Ishikawa (cell line): ENCODE results near the gene MED31.

Experiments
- CEBPB ChIP-seq: IDR thresholded peaks from 2 replicates; pipeline ENCODE4 v1.6.1; 2012
- CREB1 ChIP-seq: IDR thresholded peaks from 2 replicates; pipeline ENCODE4 v1.6.1; 2012; ENCODE audit warnings: low read depth
- EGR1 ChIP-seq: IDR thresholded peaks from 2 replicates; pipeline ENCODE4 v1.6.1; 2012
- EP300 ChIP-seq: IDR thresholded peaks from 2 replicates; pipeline ENCODE4 v1.6.1; 2012; ENCODE audit warnings: borderline replicate concordance
- FOXM1 ChIP-seq: IDR thresholded peaks from 2 replicates; pipeline ENCODE4 v1.6.1; 2012; ENCODE audit warnings: low read depth, borderline replicate concordance
- NFIC ChIP-seq: IDR thresholded peaks from 2 replicates; pipeline ENCODE4 v1.6.1; 2012
- RAD21 ChIP-seq: IDR thresholded peaks from 2 replicates; pipeline ENCODE4 v1.6.1; 2012; ENCODE audit warnings: low read depth
- TAF1 ChIP-seq: IDR thresholded peaks from 2 replicates; pipeline ENCODE4 v1.6.1; 2012; ENCODE audit warnings: low read depth, mild to moderate bottlenecking
- TCF12 ChIP-seq: IDR thresholded peaks from 2 replicates; pipeline ENCODE4 v1.6.1; 2012; ENCODE audit warnings: low read depth
- TEAD4 ChIP-seq: IDR thresholded peaks from 2 replicates; pipeline ENCODE4 v1.6.1; 2012
- YY1 ChIP-seq: IDR thresholded peaks from 2 replicates; pipeline ENCODE4 v1.6.1; 2012; ENCODE audit warnings: low read depth
- ZBTB7A ChIP-seq: IDR thresholded peaks from 2 replicates; pipeline ENCODE4 v1.6.1; 2012; ENCODE audit warnings: low read depth
- TF ChIP-seq, protein P1 (sequence below): IDR thresholded peaks from 2 replicates; pipeline ENCODE4 v1.6.1; 2012; ENCODE audit warnings: low read depth, mild to moderate bottlenecking
- TF ChIP-seq, protein P2 (sequence below): IDR thresholded peaks from 2 replicates; pipeline ENCODE4 v1.6.1; 2012
- TF ChIP-seq, protein P3 (sequence below): IDR thresholded peaks from 2 replicates; pipeline ENCODE4 v1.6.1; 2012

MED31 gene

DNA sequence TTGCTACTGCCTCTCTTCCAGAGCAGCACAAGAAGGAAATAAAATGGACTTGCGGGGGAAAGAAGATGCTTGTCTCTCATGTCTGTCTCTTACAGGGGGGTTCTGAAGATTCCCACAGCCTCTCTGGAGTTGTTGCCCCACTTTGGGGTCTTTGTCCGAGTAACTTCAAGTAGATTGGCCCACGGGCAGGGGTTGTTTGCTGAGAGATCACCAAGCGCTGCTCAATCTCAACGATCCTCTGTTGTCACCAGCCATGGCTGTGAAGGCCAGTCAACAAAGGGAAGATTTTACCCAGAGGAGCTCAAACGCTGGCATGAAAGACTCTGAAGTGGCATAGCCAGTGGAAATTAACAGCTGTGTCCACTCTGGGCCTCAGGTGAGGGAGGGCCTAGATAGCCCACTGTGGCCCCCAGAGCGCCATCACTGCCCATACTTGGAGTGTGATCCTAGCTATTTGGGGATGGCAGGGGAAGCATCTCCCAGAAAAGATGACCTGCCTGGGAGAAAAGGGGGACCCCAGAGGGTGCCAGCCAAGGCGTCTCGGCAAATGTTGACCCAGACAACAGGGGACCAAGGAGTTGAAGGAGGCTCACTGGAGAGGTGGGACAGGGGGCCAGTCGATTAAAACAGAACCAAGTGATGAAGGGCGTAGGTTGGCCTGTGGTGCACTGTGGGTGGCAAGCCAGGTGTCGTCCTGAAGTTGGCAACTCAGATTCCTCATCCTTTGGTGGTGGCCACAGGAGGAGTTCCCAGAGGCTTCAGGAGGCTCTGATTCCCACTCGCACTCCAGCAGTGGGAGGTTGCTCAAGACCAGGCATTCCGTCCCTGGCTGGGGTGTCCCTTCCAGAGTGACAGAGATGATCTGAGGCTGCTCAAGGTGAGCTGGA lies 33.7 kb upstream of the MED31 start:
- no peak for TF ChIP-seq TAF1
- TF ChIP-seq, protein P1, sequence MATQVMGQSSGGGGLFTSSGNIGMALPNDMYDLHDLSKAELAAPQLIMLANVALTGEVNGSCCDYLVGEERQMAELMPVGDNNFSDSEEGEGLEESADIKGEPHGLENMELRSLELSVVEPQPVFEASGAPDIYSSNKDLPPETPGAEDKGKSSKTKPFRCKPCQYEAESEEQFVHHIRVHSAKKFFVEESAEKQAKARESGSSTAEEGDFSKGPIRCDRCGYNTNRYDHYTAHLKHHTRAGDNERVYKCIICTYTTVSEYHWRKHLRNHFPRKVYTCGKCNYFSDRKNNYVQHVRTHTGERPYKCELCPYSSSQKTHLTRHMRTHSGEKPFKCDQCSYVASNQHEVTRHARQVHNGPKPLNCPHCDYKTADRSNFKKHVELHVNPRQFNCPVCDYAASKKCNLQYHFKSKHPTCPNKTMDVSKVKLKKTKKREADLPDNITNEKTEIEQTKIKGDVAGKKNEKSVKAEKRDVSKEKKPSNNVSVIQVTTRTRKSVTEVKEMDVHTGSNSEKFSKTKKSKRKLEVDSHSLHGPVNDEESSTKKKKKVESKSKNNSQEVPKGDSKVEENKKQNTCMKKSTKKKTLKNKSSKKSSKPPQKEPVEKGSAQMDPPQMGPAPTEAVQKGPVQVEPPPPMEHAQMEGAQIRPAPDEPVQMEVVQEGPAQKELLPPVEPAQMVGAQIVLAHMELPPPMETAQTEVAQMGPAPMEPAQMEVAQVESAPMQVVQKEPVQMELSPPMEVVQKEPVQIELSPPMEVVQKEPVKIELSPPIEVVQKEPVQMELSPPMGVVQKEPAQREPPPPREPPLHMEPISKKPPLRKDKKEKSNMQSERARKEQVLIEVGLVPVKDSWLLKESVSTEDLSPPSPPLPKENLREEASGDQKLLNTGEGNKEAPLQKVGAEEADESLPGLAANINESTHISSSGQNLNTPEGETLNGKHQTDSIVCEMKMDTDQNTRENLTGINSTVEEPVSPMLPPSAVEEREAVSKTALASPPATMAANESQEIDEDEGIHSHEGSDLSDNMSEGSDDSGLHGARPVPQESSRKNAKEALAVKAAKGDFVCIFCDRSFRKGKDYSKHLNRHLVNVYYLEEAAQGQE: no peak
- TF ChIP-seq, protein P2, sequence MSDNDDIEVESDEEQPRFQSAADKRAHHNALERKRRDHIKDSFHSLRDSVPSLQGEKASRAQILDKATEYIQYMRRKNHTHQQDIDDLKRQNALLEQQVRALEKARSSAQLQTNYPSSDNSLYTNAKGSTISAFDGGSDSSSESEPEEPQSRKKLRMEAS: no peak
- TF ChIP-seq ZBTB7A: no peak
- no peak for TF ChIP-seq NFIC
- TF ChIP-seq, protein P3, sequence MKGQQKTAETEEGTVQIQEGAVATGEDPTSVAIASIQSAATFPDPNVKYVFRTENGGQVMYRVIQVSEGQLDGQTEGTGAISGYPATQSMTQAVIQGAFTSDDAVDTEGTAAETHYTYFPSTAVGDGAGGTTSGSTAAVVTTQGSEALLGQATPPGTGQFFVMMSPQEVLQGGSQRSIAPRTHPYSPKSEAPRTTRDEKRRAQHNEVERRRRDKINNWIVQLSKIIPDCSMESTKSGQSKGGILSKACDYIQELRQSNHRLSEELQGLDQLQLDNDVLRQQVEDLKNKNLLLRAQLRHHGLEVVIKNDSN: no peak
- no peak for TF ChIP-seq CREB1
- no peak for TF ChIP-seq TCF12
- TF ChIP-seq YY1: no peak

DNA sequence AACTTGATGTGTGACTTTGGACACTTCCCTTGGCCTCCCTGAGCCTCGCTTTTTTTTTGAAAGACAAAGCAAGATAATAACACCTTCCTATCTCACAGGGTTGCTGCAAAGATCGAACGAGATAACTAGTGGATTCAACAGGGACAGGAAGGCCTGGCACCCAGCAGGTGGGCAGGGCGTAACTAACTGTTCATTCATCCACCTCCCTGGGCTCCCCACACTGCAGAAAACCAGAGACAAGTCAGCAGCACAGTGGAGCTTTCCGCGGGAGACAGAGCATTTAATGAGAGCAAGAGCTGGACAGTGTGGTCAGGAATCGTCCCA lies 33.0 kb upstream of the MED31 start:
- TF ChIP-seq, protein P3: no peak
- no peak for TF ChIP-seq TAF1
- TF ChIP-seq, protein P2: no peak
- TF ChIP-seq YY1: no peak
- no peak for TF ChIP-seq RAD21
- TF ChIP-seq CEBPB: no peak
- no peak for TF ChIP-seq TCF12

DNA sequence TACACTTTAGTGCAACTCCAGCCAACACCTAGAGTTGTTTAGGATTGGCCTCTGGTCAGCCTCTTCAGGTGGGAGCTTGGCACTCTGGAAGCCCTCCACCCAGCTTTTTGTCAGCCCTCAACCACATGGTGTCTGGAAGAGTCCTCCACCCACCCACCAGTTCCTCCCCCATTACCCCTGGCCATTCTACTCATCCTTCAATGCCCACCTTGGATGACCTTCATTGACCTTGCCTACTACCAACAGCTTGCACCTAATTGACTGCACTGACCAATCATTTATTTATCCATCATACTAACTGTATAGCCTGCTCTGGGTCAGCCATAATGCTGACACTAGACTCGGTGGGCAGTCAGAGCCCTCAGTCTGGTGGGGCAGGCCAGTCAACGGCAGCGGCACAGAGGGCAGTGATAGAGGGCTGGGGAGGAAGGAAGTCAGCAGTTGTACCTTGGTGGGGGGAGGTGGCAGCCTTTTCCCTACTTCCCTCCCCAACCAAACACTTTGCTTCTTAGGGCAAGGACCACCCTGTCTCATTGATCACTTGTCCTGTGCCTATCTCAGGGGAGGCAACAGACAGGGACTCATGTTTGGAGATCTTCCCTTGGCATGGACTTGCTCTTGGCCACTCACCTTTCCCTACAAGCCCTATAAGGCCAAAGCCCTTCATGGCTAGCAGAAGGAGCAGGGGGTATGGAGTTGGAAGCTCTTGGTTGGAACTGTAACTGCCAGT lies 32.5 kb upstream of the MED31 start:
- TF ChIP-seq CREB1 (no peak), EGR1 (no peak), TEAD4 (no peak), YY1 (no peak), TAF1 (no peak), RAD21 (no peak)
- TF ChIP-seq, protein P1: no peak
- TF ChIP-seq, protein P2: no peak
- TF ChIP-seq, protein P3: no peak

DNA sequence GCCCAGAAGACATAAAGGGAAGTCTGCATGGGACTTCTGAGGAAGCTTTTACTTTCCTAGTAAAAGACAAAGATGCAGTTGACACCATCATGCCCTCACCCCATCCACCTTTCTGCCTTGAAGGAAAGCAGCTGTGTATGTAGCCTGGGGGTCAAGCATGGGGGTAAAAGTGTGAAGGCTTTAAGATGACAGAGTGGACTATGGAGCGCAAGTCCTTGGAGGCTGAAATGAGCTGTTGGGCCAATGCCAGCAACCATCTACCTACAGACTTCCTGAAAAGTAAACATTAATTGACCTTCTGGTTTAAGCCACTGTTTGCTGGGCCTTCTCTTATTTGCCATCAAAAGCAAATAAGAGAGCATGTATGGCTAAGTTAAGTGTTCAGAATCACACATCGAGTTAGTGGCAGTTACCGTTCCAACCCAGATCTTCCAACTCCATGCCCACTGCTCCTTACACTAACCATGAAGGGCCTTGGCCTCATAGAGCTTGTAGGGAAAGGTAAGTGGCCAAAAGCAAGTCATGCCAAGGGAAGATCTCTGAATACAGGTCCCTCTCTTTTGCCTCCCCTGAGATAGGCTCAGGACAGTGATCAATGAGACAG lies 31.8 kb upstream of the MED31 start:
- TF ChIP-seq TEAD4 (no peak), RAD21 (no peak), ZBTB7A (no peak), FOXM1 (no peak), EP300 (no peak)
- TF ChIP-seq, protein P3: no peak
- TF ChIP-seq, protein P1: no peak
